Neural cell (in vitro differentiated cells): ENCODE data around the gene ZNF628.

Source experiments
- EP300 ChIP-seq: fragments of 450-650 bp; conservative IDR thresholded peaks from 2 replicates; pipeline ENCODE4 v1.6.1; 2014; ENCODE audit warnings: antibody characterized with exemption, mild to moderate bottlenecking, moderate library complexity; ENCODE audit not compliant: poor library complexity, severe bottlenecking
- EZH2 ChIP-seq: fragments of 200-600, 300-800 bp; shearing (Covaris generic), sonication (generic); IDR thresholded peaks from 2 replicates; pipeline ENCODE4 v1.6.1; 2014; ENCODE audit warnings: antibody characterized with exemption, low read length, borderline replicate concordance, mild to moderate bottlenecking; ENCODE audit not compliant: insufficient read depth, poor library complexity, severe bottlenecking
- POLR2AphosphoS5 ChIP-seq: IDR thresholded peaks from 2 replicates; pipeline ENCODE4 v1.6.1; 2012
- TF ChIP-seq, protein P1 (sequence below): fragments of 450-650 bp; IDR thresholded peaks from 2 replicates; pipeline ENCODE4 v1.5.1; 2014; ENCODE audit warnings: antibody characterized with exemption, mild to moderate bottlenecking, moderate library complexity; ENCODE audit not compliant: poor library complexity, severe bottlenecking

DNA sequence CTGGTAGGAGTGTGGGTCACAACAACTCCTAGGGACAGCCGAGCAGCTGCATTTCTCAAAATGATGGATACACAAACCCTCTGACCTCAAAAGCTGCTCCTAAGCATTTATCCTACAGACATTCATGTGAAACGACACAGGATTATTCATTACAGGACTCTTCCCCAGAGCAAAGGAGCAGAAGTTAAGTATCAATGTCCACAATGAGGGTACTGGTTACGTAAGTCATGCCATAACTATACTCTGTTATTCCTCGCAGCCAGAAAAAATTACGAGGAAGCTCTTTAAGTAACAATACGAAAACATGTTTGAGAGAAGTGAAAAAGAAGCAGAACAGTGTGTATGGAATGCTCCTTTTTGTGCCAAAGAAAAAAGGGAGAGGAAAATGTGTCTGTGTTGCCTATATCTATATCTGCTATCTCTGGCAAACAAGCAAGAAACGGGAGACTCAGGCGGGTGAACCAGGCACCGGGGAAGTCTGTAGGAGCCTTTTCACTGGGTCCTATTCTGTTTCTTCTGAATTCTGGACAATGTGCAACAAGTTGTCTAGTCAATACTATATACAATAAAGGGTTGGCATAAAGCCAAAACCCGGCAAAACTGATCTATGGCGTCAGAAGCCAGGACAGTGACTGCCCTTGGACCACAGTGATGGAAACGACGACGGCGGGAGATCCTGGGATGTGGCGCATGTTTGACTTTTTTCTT, 16.3 kb upstream of the ZNF628 start:
- TF ChIP-seq EP300 (no peak), EZH2 (no peak), POLR2AphosphoS5 (no peak)
- TF ChIP-seq, protein P1, sequence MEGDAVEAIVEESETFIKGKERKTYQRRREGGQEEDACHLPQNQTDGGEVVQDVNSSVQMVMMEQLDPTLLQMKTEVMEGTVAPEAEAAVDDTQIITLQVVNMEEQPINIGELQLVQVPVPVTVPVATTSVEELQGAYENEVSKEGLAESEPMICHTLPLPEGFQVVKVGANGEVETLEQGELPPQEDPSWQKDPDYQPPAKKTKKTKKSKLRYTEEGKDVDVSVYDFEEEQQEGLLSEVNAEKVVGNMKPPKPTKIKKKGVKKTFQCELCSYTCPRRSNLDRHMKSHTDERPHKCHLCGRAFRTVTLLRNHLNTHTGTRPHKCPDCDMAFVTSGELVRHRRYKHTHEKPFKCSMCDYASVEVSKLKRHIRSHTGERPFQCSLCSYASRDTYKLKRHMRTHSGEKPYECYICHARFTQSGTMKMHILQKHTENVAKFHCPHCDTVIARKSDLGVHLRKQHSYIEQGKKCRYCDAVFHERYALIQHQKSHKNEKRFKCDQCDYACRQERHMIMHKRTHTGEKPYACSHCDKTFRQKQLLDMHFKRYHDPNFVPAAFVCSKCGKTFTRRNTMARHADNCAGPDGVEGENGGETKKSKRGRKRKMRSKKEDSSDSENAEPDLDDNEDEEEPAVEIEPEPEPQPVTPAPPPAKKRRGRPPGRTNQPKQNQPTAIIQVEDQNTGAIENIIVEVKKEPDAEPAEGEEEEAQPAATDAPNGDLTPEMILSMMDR: no peak
